H9 (cell line): Measurements from ENCODE around the gene DCAF10. TPM values are rescaled to one million over a fixed set of nuclear protein-coding genes. Genes with fewer than 3 reads are reported as not detected.

ENCODE experiments used
- DNase-seq: peaks from one replicate; pipeline ENCODE4 v3.0.0-alpha.2; 2017
- H2AFZ ChIP-seq: one replicate; pipeline ENCODE4 v1.6.1; 2013; ENCODE audit warnings: mild to moderate bottlenecking, low read length, control low read depth, moderate library complexity
- H2AK5ac ChIP-seq: 2 replicates; pipeline ENCODE4 v1.6.1; 2013; ENCODE audit warnings: low read length, control low read depth, mixed read lengths; ENCODE audit not compliant: insufficient read length
- H2BK120ac ChIP-seq: one replicate; pipeline ENCODE4 v1.6.1; 2013; ENCODE audit warnings: low read depth, mild to moderate bottlenecking, low read length, control low read depth, inconsistent platforms; ENCODE audit not compliant: poor library complexity, severe bottlenecking
- H2BK12ac ChIP-seq: 2 replicates; pipeline ENCODE4 v1.6.1; 2013; ENCODE audit warnings: low read length, control low read depth, mixed read lengths, low read depth; ENCODE audit not compliant: insufficient read length
- H2BK15ac ChIP-seq: 2 replicates; pipeline ENCODE4 v1.6.1; 2013; ENCODE audit warnings: low read depth, low read length, control low read depth
- H2BK20ac ChIP-seq: one replicate; pipeline ENCODE4 v1.6.1; 2013; ENCODE audit warnings: low read depth, mild to moderate bottlenecking, low read length, control low read depth, inconsistent platforms; ENCODE audit not compliant: poor library complexity, severe bottlenecking
- H2BK5ac ChIP-seq: 2 replicates; pipeline ENCODE4 v1.6.1; 2013; ENCODE audit warnings: low read length, control low read depth, mixed read lengths; ENCODE audit not compliant: insufficient read length
- H3K14ac ChIP-seq: 2 replicates; pipeline ENCODE4 v1.6.1; 2013; ENCODE audit warnings: low read length, control low read depth; ENCODE audit not compliant: insufficient read depth
- H3K18ac ChIP-seq: 2 replicates; pipeline ENCODE4 v1.6.1; 2013; ENCODE audit warnings: low read depth, mild to moderate bottlenecking, mixed read lengths, low read length, control low read depth; ENCODE audit not compliant: insufficient read length
- H3K23ac ChIP-seq: 2 replicates; pipeline ENCODE4 v1.6.1; 2013; ENCODE audit warnings: low read length, control low read depth, mixed read lengths, low read depth; ENCODE audit not compliant: insufficient read length
- H3K23me2 ChIP-seq: 2 replicates; pipeline ENCODE4 v1.6.1; 2013; ENCODE audit warnings: low read depth, mild to moderate bottlenecking, mixed read lengths, low read length, control low read depth; ENCODE audit not compliant: insufficient read length, poor library complexity, severe bottlenecking
- H3K27ac ChIP-seq: 2 replicates; pipeline ENCODE4 v1.5.1; 2013; ENCODE audit warnings: low read length, control low read depth, mixed read lengths, low read depth; ENCODE audit not compliant: insufficient read length
- H3K27me3 ChIP-seq: 2 replicates; pipeline ENCODE4 v1.6.1; 2013; ENCODE audit warnings: low read length, control low read depth, inconsistent platforms; ENCODE audit not compliant: insufficient read depth
- H3K4ac ChIP-seq: 2 replicates; pipeline ENCODE4 v1.6.1; 2013; ENCODE audit warnings: low read depth, mild to moderate bottlenecking, control low read depth, inconsistent platforms, low read length, moderate library complexity
- H3K4me1 ChIP-seq: 2 replicates; pipeline ENCODE4 v1.6.1; 2013; ENCODE audit warnings: low read length, control low read depth, inconsistent platforms; ENCODE audit not compliant: insufficient read depth
- H3K4me2 ChIP-seq: 2 replicates; pipeline ENCODE4 v1.6.1; 2013; ENCODE audit warnings: low read length, control low read depth, mixed read lengths; ENCODE audit not compliant: insufficient read length, insufficient read depth
- H3K56ac ChIP-seq: 2 replicates; pipeline ENCODE4 v1.6.1; 2013; ENCODE audit warnings: low read depth, mild to moderate bottlenecking, mixed read lengths, low read length, control low read depth; ENCODE audit not compliant: insufficient read length
- H3K79me1 ChIP-seq: 2 replicates; pipeline ENCODE4 v1.6.1; 2013; ENCODE audit warnings: low read depth, mild to moderate bottlenecking, moderate library complexity, low read length, control low read depth, inconsistent platforms; ENCODE audit not compliant: insufficient read depth, poor library complexity, severe bottlenecking
- H3K79me2 ChIP-seq: 2 replicates; pipeline ENCODE4 v1.6.1; 2013; ENCODE audit warnings: low read length, control low read depth, inconsistent platforms; ENCODE audit not compliant: insufficient read depth
- H3K9ac ChIP-seq: 2 replicates; pipeline ENCODE4 v1.6.1; 2013; ENCODE audit warnings: low read length, control low read depth, mixed read lengths; ENCODE audit not compliant: insufficient read length; ENCODE audit errors: extremely low read depth
- H3K9me3 ChIP-seq: one replicate; pipeline ENCODE4 v1.6.1; 2013; ENCODE audit warnings: low read depth, low read length, inconsistent platforms; ENCODE audit not compliant: control insufficient read depth
- H3T11ph ChIP-seq: one replicate; pipeline ENCODE4 v1.6.1; 2013; ENCODE audit warnings: mild to moderate bottlenecking, low read length, control low read depth, inconsistent platforms
- H4K20me1 ChIP-seq: one replicate; pipeline ENCODE4 v1.6.1; 2013; ENCODE audit not compliant: control insufficient read depth, insufficient read length, insufficient read depth
- H4K5ac ChIP-seq: 2 replicates; pipeline ENCODE4 v1.6.1; 2013; ENCODE audit warnings: low read depth, mild to moderate bottlenecking, mixed read lengths, low read length, control low read depth; ENCODE audit not compliant: insufficient read length
- H4K8ac ChIP-seq: replicated peaks from 2 replicates; pipeline ENCODE4 v1.6.1; 2013; ENCODE audit warnings: low read length, control low read depth, mixed read lengths, low read depth; ENCODE audit not compliant: insufficient read length
- H4K91ac ChIP-seq: 2 replicates; pipeline ENCODE4 v1.6.1; 2013; ENCODE audit warnings: low read depth, mild to moderate bottlenecking, moderate library complexity, mixed read lengths, low read length, control low read depth; ENCODE audit not compliant: insufficient read length
- H3K27ac Mint-ChIP-seq, 3 experiments: 2 replicates in 2 of 3; 3 replicates in 1 of 3; pipeline ENCODE4 v1.8.0; 2020 to 2021; ENCODE audit warnings: mixed read lengths in 3 of 3, mild to moderate bottlenecking in 1 of 3, moderate library complexity in 1 of 3
- H3K27me3 Mint-ChIP-seq: 2 replicates; pipeline ENCODE4 v1.8.0; 2021; ENCODE audit warnings: low read depth, mild to moderate bottlenecking, moderate library complexity, mixed read lengths
- H3K36me3 Mint-ChIP-seq, 3 experiments: 2 replicates in 2 of 3; 3 replicates in 1 of 3; pipeline ENCODE4 v1.8.0; 2020 to 2021; ENCODE audit warnings: low read depth in 3 of 3, mixed read lengths in 3 of 3; ENCODE audit not compliant: insufficient read depth in 1 of 3
- H3K4me1 Mint-ChIP-seq, 2 experiments: 2 replicates each; pipeline ENCODE4 v1.8.0; 2020; ENCODE audit warnings: mixed read lengths in 2 of 2
- H3K4me3 Mint-ChIP-seq, 2 experiments: 2 replicates in 1 of 2; 3 replicates in 1 of 2; pipeline ENCODE4 v1.8.0; 2020 to 2021; ENCODE audit warnings: mild to moderate bottlenecking in 2 of 2, mixed read lengths in 2 of 2, moderate library complexity in 1 of 2
- H3K9me3 Mint-ChIP-seq, 2 experiments: 2 replicates in 1 of 2; 3 replicates in 1 of 2; pipeline ENCODE4 v1.8.0; 2020; ENCODE audit warnings: mild to moderate bottlenecking in 2 of 2, mixed read lengths in 2 of 2, moderate library complexity in 1 of 2
- CTCF ChIP-seq: fragments of 200-600 bp; sonication (generic); conservative IDR thresholded peaks from 3 replicates; pipeline ENCODE4 v1.8.0; 2021; ENCODE audit warnings: antibody characterized with exemption, mild to moderate bottlenecking
- WGBS: extraction: QIAGEN DNeasy Blood & Tissue Kit; methylation state at CpG from one replicate; pipeline ENCODE4 v1.1.7; 2013; ENCODE audit warnings: missing lambda C conversion rate, low lambda C conversion rate, mixed read lengths; ENCODE audit not compliant: insufficient read length; ENCODE audit errors: extremely low coverage; 5-methylcytosine and 5-hydroxymethylcytosine counted together
- total RNA-seq: library from RNA; stranded (reverse); gene quantifications from 2 replicates; pipeline ENCODE4 v1.2.1, GENCODE V29; 2021

Gene DCAF10
- total RNA-seq, 1 experiment from 2014 or later = 13.4 TPM

DNA sequence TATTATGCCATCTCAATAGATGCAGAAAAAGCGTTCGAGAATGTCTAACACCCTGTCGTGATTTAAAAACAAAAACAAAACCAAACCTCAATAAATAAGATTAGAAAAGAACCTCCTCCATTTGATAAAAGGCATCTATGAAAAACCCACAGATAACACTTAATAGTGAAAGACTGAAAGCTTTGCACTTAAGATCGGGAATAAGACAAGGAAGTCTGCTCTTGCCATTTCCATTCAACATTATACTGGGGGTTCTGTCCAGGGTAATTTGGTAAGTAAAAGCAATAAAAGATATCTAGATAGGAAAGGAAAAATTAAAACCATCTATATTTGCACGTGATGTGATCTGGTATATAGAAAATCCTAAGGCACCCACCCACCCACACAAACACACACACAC is 8.5 kb upstream of the DCAF10 start:
- no peak overlapping the region for H2BK12ac ChIP-seq
- no peak overlapping the region for H3K4me2 ChIP-seq
- no peak overlapping the region for H2BK5ac ChIP-seq
- H3K23ac ChIP-seq = no peak overlapping the region
- H3K79me2 ChIP-seq = no peaks in the 10 kb centered on the region
- no peak overlapping the region for H2AFZ ChIP-seq
- no peak for TF ChIP-seq CTCF
- no CpG with 5 or more reads among the region's 5 CpGs for WGBS
- Mint-ChIP-seq H3K9me3 (no peaks in the 10 kb centered on the region), H3K36me3 (no peaks in the 10 kb centered on the region), H3K27ac (no peak overlapping the region), H3K27me3 (peaks cover 49% of the 10 kb centered on the region), H3K4me1 (no peaks in the 10 kb centered on the region), H3K4me3 (no peak overlapping the region)
- no peak overlapping the region for H3K14ac ChIP-seq
- no peaks in the 10 kb centered on the region for H3K4me1 ChIP-seq
- no peak overlapping the region for H3K9ac ChIP-seq
- H4K8ac ChIP-seq = no peak overlapping the region
- H3K56ac ChIP-seq = no peak overlapping the region
- H3K4ac ChIP-seq = no peak overlapping the region
- no peaks in the 10 kb centered on the region for H3K27me3 ChIP-seq
- H2AK5ac ChIP-seq = no peak overlapping the region
- no peak overlapping the region for H3K18ac ChIP-seq
- DNase-seq = no peak
- H4K20me1 ChIP-seq = no peaks in the 10 kb centered on the region
- H3T11ph ChIP-seq = no peak overlapping the region
- no peak overlapping the region for H4K91ac ChIP-seq
- no peak overlapping the region for H2BK120ac ChIP-seq
- H3K79me1 ChIP-seq = no peaks in the 10 kb centered on the region
- H3K9me3 ChIP-seq = no peaks in the 10 kb centered on the region
- no peak overlapping the region for H4K5ac ChIP-seq
- H2BK15ac ChIP-seq = no peak overlapping the region
- no peak overlapping the region for H3K27ac ChIP-seq
- H3K23me2 ChIP-seq = no peaks in the 10 kb centered on the region
- H2BK20ac ChIP-seq = no peak overlapping the region
